ENCODE data around the gene COL6A2. TPM values are rescaled to one million over a fixed set of nuclear protein-coding genes. Genes with fewer than 3 reads are reported as not detected.
A peak's percentile ranks its signal among the peaks of the same experiment; 100 is the strongest.
"Not testable (repeated sequence)": the region's sequence is repeated elsewhere in the genome, so short reads cannot be mapped to it uniquely, and the experiment has no call there.

The COL6A2 gene
- total RNA-seq, 5 donors from 2014 or later (not counting 1 experiment from before 2014, with no cell fraction given), result 33.8 to 85.2 (median 60.7) TPM

- H3K36me3 Mint-ChIP-seq, result no peaks in the 10 kb centered on the region
- ATAC-seq (replicated peaks in 1 of 4), result no peak
- H3K4me3 ChIP-seq (ENCODE audit: control insufficient read depth in 1 of 2, extremely low read depth in 1 of 2, low read length in 1 of 2), result no peak overlapping the region
These were observed 48.2 kb downstream of the COL6A2 start for GRCh38 chr21:46145840-46146691.

GRCh38 chr21:46146856-46147255, 48.9 kb downstream of the COL6A2 start:
- Mint-ChIP-seq H3K27ac (no peak overlapping the region), H3K27me3 (no peaks in the 10 kb centered on the region), H3K4me3 (no peak overlapping the region), H3K36me3 (no peaks in the 10 kb centered on the region), H3K9me3 (no peaks in the 10 kb centered on the region), H3K4me1 (peaks cover 7 to 12% (median 8%) of the 10 kb centered on the region in 3 donors)
- H3K36me3 ChIP-seq (ENCODE audit: control insufficient read depth in 2 of 2, extremely low read depth in 1 of 2, insufficient read depth in 1 of 2, low read length in 1 of 2), result no peaks in the 10 kb centered on the region
- ChIA-PET CTCF (no interaction called here), POLR2A (no interaction called here)
- peaks cover 0 to 12% of the 10 kb centered on the region in 2 experiments for H3K27me3 ChIP-seq (replicated peaks in 1 of 2; ENCODE audit: control insufficient read depth in 2 of 2, extremely low read depth in 1 of 2, insufficient read depth in 2 of 2, low read length in 1 of 2)
- H3K9me3 ChIP-seq, result no peaks in the 10 kb centered on the region
- WGBS (ENCODE audit: insufficient coverage), result 84% methylated on average over 12 of the region's 14 CpGs
- H3K27ac ChIP-seq (ENCODE audit: low read length), result no peak overlapping the region
- DNase-seq (no peak), ATAC-seq (replicated peaks in 1 of 4) (no peak)
- no peak overlapping the region for H3K4me3 ChIP-seq (ENCODE audit: control insufficient read depth in 1 of 2, extremely low read depth in 1 of 2, low read length in 1 of 2)
- peaks cover 0 to 4% of the 10 kb centered on the region in 2 experiments for H3K4me1 ChIP-seq (ENCODE audit: control insufficient read depth in 1 of 2, extremely low read depth in 1 of 2, insufficient read depth in 2 of 2, low read length in 2 of 2)

More at GRCh38 chr21:46145840-46146691, 48.2 kb downstream of the COL6A2 start:
- CTCF ChIA-PET, result no interaction called here
- Histone ChIP-seq H3K9me3 (no peaks in the 10 kb centered on the region), H3K27me3 (replicated peaks in 1 of 2; ENCODE audit: control insufficient read depth in 2 of 2, extremely low read depth in 1 of 2, insufficient read depth in 2 of 2, low read length in 1 of 2) (peaks cover 0 to 11% of the 10 kb centered on the region in 2 experiments), H3K4me1 (ENCODE audit: control insufficient read depth in 1 of 2, extremely low read depth in 1 of 2, insufficient read depth in 2 of 2, low read length in 2 of 2) (peaks cover 0 to 4% of the 10 kb centered on the region in 2 experiments), H3K36me3 (ENCODE audit: control insufficient read depth in 2 of 2, extremely low read depth in 1 of 2, insufficient read depth in 1 of 2, low read length in 1 of 2) (no peaks in the 10 kb centered on the region), H3K27ac (ENCODE audit: low read length) (no peak overlapping the region)
- POLR2A ChIA-PET, result no interaction called here
- no peak overlapping the region for H3K27ac Mint-ChIP-seq
- WGBS (ENCODE audit: insufficient coverage), result 94% methylated on average over 49 of the region's 60 CpGs
- H3K4me1 Mint-ChIP-seq, result peaks cover 7 to 12% (median 8%) of the 10 kb centered on the region in 3 donors
- H3K9me3 Mint-ChIP-seq, result no peaks in the 10 kb centered on the region
- no peaks in the 10 kb centered on the region for H3K27me3 Mint-ChIP-seq
- DNase-seq, result no peak
- no peak overlapping the region for H3K4me3 Mint-ChIP-seq

- H3K9me3 ChIP-seq; H3K4me3 Mint-ChIP-seq; POLR2A ChIA-PET; H3K27ac Mint-ChIP-seq; H3K36me3 ChIP-seq (ENCODE audit: control insufficient read depth in 2 of 2, extremely low read depth in 1 of 2, insufficient read depth in 1 of 2, low read length in 1 of 2); H3K27me3 Mint-ChIP-seq; H3K27ac ChIP-seq (ENCODE audit: low read length); H3K4me1 ChIP-seq (ENCODE audit: control insufficient read depth in 1 of 2, extremely low read depth in 1 of 2, insufficient read depth in 2 of 2, low read length in 2 of 2); H3K36me3 Mint-ChIP-seq; H3K4me3 ChIP-seq (ENCODE audit: control insufficient read depth in 1 of 2, extremely low read depth in 1 of 2, low read length in 1 of 2); H3K9me3 Mint-ChIP-seq: not testable (repeated sequence)
- ATAC-seq (replicated peaks in 1 of 4) (peak in 1 of 4 experiments; percentile 25), DNase-seq (peak in 25 of 35 experiments; percentile 16 to 57 (median 29))
- peaks cover 7 to 12% (median 8%) of the 10 kb centered on the region in 3 donors for H3K4me1 Mint-ChIP-seq
- CTCF ChIA-PET, result interaction anchor here in 1 of 2 donors (0.7 kb wide), 1 partner anchor 11 kb away, joined by 3 read pairs; no protein-coding TSS in a partner anchor
- H3K27me3 ChIP-seq (replicated peaks in 1 of 2; ENCODE audit: control insufficient read depth in 2 of 2, extremely low read depth in 1 of 2, insufficient read depth in 2 of 2, low read length in 1 of 2), result peaks cover 0 to 15% of the 10 kb centered on the region in 2 experiments
- 73% methylated on average over 8 of the region's 12 CpGs for WGBS (ENCODE audit: insufficient coverage)
These were observed 49.5 kb downstream of the COL6A2 start for GRCh38 chr21:46147429-46147828.

GRCh38 chr21:46148106-46148505, 50.2 kb downstream of the COL6A2 start:
- Histone ChIP-seq H3K27ac (ENCODE audit: low read length) (no peak overlapping the region), H3K36me3 (ENCODE audit: control insufficient read depth in 2 of 2, extremely low read depth in 1 of 2, insufficient read depth in 1 of 2, low read length in 1 of 2) (no peaks in the 10 kb centered on the region), H3K27me3 (replicated peaks in 1 of 2; ENCODE audit: control insufficient read depth in 2 of 2, extremely low read depth in 1 of 2, insufficient read depth in 2 of 2, low read length in 1 of 2) (peaks cover 0 to 19% of the 10 kb centered on the region in 2 experiments), H3K9me3 (no peaks in the 10 kb centered on the region), H3K4me1 (ENCODE audit: control insufficient read depth in 1 of 2, extremely low read depth in 1 of 2, insufficient read depth in 2 of 2, low read length in 2 of 2) (peaks cover 0 to 7% of the 10 kb centered on the region in 2 experiments), H3K4me3 (ENCODE audit: control insufficient read depth in 1 of 2, extremely low read depth in 1 of 2, low read length in 1 of 2) (no peak overlapping the region)
- ATAC-seq (replicated peaks in 1 of 4) (no peak), DNase-seq (no peak)
- WGBS (ENCODE audit: insufficient coverage), result 88% methylated on average over 5 of the region's 11 CpGs
- no peak overlapping the region for H3K27ac Mint-ChIP-seq
- no peaks in the 10 kb centered on the region for H3K9me3 Mint-ChIP-seq
- H3K27me3 Mint-ChIP-seq, result no peaks in the 10 kb centered on the region
- H3K36me3 Mint-ChIP-seq, result no peaks in the 10 kb centered on the region
- H3K4me3 Mint-ChIP-seq, result no peak overlapping the region
- ChIA-PET POLR2A (no interaction called here), CTCF (no interaction called here)
- H3K4me1 Mint-ChIP-seq, result peaks cover 7 to 10% (median 8%) of the 10 kb centered on the region in 3 donors

GRCh38 chr21:46149205-46149901, 51.4 kb downstream of the COL6A2 start:
- DNase-seq, result no peak
- peaks cover 0 to 8% of the 10 kb centered on the region in 2 experiments for H3K4me1 ChIP-seq (ENCODE audit: control insufficient read depth in 1 of 2, extremely low read depth in 1 of 2, insufficient read depth in 2 of 2, low read length in 2 of 2)
- CTCF ChIA-PET, result interaction anchor here in 1 of 2 donors (0.9 kb wide), 1 partner anchor 10 kb away, joined by 3 read pairs; no protein-coding TSS in a partner anchor
- WGBS (ENCODE audit: insufficient coverage), result 78% methylated on average over 11 of the region's 22 CpGs
- no peak overlapping the region for H3K27ac Mint-ChIP-seq
- H3K4me3 ChIP-seq (ENCODE audit: control insufficient read depth in 1 of 2, extremely low read depth in 1 of 2, low read length in 1 of 2), result no peak overlapping the region
- H3K4me1 Mint-ChIP-seq, result peaks cover 0 to 2% (median 0%) of the 10 kb centered on the region in 3 donors
- POLR2A ChIA-PET, result no interaction called here
- H3K36me3 ChIP-seq (ENCODE audit: control insufficient read depth in 2 of 2, extremely low read depth in 1 of 2, insufficient read depth in 1 of 2, low read length in 1 of 2), result no peaks in the 10 kb centered on the region
- no peak overlapping the region for H3K27ac ChIP-seq (ENCODE audit: low read length)
- H3K27me3 ChIP-seq (replicated peaks in 1 of 2; ENCODE audit: control insufficient read depth in 2 of 2, extremely low read depth in 1 of 2, insufficient read depth in 2 of 2, low read length in 1 of 2), result peaks cover 0 to 21% of the 10 kb centered on the region in 2 experiments
- no peaks in the 10 kb centered on the region for H3K27me3 Mint-ChIP-seq
- H3K9me3 Mint-ChIP-seq, result no peaks in the 10 kb centered on the region
- H3K4me3 Mint-ChIP-seq, result no peak overlapping the region
- ATAC-seq (replicated peaks in 1 of 4), result no peak
- no peaks in the 10 kb centered on the region for H3K9me3 ChIP-seq
- no peaks in the 10 kb centered on the region for H3K36me3 Mint-ChIP-seq

- Mint-ChIP-seq H3K9me3 (no peaks in the 10 kb centered on the region), H3K27ac (no peak overlapping the region), H3K27me3 (no peaks in the 10 kb centered on the region), H3K4me1 (no peaks in the 10 kb centered on the region), H3K4me3 (no peak overlapping the region), H3K36me3 (no peaks in the 10 kb centered on the region)
- ChIA-PET CTCF (no interaction called here), POLR2A (no interaction called here)
- DNase-seq (peak in 1 of 35 experiments; percentile 2), ATAC-seq (replicated peaks in 1 of 4) (no peak)
- Histone ChIP-seq H3K4me1 (ENCODE audit: control insufficient read depth in 1 of 2, extremely low read depth in 1 of 2, insufficient read depth in 2 of 2, low read length in 2 of 2) (peaks cover 0 to 8% of the 10 kb centered on the region in 2 experiments), H3K36me3 (ENCODE audit: control insufficient read depth in 2 of 2, extremely low read depth in 1 of 2, insufficient read depth in 1 of 2, low read length in 1 of 2) (no peaks in the 10 kb centered on the region), H3K27ac (ENCODE audit: low read length) (no peak overlapping the region), H3K4me3 (ENCODE audit: control insufficient read depth in 1 of 2, extremely low read depth in 1 of 2, low read length in 1 of 2) (no peak overlapping the region), H3K9me3 (no peaks in the 10 kb centered on the region), H3K27me3 (replicated peaks in 1 of 2; ENCODE audit: control insufficient read depth in 2 of 2, extremely low read depth in 1 of 2, insufficient read depth in 2 of 2, low read length in 1 of 2) (peaks cover 0 to 18% of the 10 kb centered on the region in 2 experiments)
- WGBS (ENCODE audit: insufficient coverage), result 91% methylated on average over 19 of the region's 19 CpGs
These were observed 52.2 kb downstream of the COL6A2 start for GRCh38 chr21:46150073-46150472.
